GM20000 (cell line): Measurements from ENCODE around the gene CD300A.
"Not testable (repeated sequence)": the region's sequence is repeated elsewhere in the genome, so short reads cannot be mapped to it uniquely, and the experiment has no call there.

ENCODE experiments used
- DNase-seq: peaks from one replicate; pipeline ENCODE4 v3.0.0; 2012; ENCODE audit warnings: low spot score
- TF ChIP-seq, protein P1 (sequence below): IDR thresholded peaks from 2 replicates; pipeline ENCODE4 v1.5.1; 2012; ENCODE audit warnings: mild to moderate bottlenecking, control low read depth; ENCODE audit errors: extremely low read depth, missing control alignments

Gene CD300A

DNA sequence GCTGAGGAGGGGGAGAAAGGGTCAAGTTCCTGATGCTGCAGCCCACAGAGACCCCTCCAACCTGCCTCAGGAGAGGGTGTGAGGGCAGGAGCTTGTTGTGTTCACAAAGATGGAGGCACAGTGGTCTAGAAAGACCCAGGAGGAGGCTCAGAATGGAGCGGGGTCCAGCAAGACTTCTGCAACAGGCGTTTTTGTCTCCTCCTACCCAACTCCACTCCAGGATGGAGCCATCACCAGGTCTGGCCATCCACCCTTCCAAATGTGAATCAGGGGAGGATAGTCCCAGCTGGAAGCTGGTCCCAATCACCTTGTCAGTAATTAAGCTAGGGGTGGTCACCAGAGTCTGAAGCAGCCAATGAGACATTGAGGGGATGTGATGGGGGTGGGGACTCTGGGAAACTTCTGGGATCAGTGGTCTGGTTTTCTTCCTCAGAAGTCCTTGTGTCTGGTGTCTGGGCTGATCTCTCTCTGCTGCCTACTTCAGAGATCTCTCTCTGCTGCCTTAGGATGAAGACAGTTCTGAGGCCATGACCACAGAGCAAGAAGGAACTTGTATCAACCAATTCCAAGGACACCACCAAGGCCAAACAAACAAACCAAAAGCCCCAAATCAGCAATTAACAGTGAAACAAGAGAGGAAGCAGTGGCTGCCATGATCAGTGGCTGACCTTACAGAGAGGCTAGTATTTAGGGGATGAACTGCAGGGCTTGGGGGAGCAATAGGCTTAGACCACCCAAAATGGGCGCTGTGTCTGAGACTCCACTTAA, 50.3 kb downstream of the CD300A start:
- TF ChIP-seq, protein P1, sequence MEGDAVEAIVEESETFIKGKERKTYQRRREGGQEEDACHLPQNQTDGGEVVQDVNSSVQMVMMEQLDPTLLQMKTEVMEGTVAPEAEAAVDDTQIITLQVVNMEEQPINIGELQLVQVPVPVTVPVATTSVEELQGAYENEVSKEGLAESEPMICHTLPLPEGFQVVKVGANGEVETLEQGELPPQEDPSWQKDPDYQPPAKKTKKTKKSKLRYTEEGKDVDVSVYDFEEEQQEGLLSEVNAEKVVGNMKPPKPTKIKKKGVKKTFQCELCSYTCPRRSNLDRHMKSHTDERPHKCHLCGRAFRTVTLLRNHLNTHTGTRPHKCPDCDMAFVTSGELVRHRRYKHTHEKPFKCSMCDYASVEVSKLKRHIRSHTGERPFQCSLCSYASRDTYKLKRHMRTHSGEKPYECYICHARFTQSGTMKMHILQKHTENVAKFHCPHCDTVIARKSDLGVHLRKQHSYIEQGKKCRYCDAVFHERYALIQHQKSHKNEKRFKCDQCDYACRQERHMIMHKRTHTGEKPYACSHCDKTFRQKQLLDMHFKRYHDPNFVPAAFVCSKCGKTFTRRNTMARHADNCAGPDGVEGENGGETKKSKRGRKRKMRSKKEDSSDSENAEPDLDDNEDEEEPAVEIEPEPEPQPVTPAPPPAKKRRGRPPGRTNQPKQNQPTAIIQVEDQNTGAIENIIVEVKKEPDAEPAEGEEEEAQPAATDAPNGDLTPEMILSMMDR: no peak
- DNase-seq: no peak

DNA sequence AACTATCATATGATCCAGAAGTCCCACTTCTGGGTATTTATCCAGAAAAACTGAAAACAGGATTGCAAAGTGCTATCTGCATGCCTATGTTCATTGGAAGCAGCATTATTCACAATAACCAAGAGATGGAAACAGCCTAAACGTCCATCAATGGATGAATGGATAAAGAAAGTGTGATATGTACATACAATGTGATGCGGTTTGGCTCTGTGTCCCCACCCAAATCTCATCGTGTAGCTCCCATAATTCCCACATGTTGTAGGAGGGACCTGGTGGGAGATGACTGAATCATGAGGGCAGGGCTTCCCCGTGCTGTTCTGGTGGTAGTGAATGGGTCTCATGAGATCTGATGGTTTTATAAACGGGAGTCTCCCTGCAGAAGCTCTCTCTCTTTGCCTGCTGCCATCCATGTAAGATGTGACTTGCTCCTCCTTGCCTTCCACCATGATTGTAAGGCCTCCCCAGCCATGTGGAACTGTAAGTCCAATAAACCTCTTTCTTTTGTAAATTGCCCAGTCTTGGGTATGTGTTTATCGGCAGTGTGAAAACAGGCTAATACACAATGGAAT, 52.1 kb downstream of the CD300A start:
- DNase-seq: not testable (repeated sequence)

DNA sequence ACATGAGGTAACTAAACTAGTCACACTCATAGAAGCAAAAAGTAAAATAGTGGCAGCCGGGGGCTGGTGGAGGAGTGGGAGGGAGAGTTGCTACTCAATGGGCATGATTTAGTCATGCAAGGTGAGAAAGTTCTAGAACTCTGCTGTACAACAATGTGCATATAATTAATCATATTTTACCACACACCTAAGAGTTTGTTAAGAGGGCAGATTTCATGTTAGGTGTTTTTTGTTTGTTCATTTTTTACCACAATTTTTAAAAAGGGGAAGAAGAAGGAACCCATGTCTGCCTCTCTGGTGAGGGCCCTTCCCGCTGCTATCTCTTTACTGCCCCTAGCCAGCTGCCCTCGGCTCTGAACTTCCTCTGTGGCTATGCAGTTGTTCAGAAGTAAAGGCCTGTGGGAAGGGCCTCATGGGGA, 53.6 kb downstream of the CD300A start:
- TF ChIP-seq, protein P1: no peak
- DNase-seq: no peak

DNA sequence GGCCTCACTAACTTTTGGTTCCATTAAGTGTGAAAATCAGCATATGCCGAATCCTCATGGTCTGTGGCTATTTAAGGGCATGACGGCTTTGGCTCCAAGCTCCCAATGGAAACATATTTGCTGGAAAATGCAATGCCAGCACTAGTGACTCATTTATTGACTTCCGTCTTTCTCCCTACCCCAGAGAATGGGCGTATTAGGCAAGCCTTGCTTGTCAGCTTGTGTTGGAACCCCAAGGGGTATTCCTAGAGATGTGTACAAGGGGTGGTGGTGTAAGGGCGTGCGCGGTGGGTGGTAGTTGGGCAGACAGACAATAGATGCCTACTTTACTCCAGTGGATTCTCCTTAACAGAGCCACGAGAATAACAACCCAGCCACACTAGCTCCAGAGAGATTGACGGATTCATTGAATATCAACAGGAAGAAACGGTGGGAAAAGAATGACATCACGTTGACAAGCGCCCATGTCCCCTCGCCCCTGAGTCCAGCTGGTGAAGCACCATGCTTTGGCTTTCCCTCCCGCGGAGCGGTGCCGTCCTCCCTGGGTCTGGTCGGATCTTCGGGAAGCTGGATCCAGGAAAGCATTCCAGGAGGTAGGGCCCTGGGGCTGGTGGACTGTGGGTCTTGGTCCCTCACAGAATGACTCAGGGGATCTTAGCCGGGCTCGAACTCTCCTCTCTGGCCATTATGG, 54.5 kb downstream of the CD300A start:
- TF ChIP-seq, protein P1: no peak
- no peak for DNase-seq

DNA sequence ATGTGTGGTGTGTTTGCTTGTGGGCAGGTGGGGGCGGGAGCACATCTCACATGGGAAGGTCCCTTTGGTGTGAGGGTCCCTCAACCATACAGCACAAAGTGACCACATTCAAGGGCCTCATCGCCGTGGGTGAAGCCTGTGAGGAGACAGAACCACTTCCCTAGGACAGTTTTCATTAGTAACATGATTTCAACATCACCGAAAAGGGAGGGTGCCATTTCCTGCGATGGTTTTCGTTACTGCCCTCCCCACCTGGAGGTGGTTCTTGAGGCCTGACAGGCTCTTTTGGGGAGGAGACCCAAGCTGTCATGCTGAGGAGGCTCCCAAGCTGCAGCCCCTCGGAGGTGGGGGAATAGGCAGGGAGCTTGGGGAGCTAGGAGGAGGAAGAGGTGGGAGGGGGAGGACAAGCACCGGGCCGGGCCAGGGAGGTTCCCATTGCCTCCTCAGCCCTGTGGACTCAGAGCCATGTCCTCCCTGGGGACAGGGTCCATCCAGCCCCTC, 55.3 kb downstream of the CD300A start:
- no peak for DNase-seq
- TF ChIP-seq, protein P1: no peak

DNA sequence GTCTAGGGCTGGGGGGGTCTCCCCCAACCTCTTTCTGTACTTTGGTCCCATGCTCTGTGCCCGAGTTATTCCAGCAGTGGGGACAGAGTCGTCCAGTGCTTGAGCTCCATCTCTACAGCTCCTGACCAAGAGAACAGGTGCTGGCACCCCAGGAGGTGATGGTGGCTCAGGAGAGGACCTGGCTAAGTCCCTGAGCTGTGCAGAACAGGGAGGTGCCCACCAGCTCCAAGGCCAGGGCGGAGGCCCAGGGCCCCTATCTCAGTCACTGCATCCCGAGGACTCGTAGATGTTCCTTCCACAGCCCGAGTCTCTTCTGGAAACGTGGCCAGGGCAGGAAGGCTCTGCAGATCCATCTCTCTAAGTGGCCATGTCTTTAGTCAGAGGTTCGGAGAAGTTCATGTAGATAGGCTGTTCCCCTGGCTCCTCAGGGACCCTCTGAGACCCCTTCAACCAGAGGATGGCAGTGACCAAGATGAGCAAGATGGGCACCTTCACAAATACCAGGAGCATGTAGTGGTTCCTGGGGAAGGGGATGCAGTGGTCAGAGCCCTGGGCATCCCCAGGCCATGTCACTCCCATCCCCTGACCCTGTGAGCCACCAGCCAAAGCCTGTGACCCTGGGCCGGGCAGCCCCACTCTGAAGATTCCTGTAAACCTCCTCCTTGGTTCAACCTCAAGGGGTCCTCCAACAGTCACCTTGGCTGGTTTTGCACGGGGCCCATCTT, 56.1 kb downstream of the CD300A start:
- DNase-seq: no peak
- TF ChIP-seq, protein P1: no peak

DNA sequence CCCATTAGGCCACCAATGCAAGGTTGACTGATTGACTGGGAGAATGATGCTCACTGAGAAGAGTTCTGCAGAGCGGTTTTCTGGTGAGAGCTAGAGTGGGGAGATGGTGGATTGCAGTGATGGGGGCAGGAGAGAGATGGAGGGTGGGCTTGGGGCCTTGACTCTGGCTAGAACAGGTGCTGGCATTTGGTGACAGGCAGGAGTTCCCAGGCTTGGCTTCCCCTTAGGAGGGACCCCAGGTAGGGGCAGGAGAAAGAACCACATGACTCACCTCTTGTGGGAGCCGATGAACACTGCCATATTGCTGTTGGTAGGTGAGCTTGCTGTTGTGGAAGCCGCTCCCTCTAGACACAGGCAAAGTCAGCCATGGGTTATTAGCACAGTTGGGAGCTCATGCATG, 56.9 kb downstream of the CD300A start:
- TF ChIP-seq, protein P1: no peak

More for the DNA sequence above, 56.9 kb downstream of the CD300A start:
- no peak for DNase-seq
